GM19397 (cell line): Measurements from ENCODE around the gene RGS5.

Source experiments
- ATAC-seq: cut with Tn5 transposase; IDR thresholded peaks from one replicate; pipeline ENCODE4 v1.9.1; 2021; ENCODE audit warnings: mild to moderate bottlenecking, moderate library complexity; ENCODE audit not compliant: unreplicated experiment

RGS5 gene

DNA sequence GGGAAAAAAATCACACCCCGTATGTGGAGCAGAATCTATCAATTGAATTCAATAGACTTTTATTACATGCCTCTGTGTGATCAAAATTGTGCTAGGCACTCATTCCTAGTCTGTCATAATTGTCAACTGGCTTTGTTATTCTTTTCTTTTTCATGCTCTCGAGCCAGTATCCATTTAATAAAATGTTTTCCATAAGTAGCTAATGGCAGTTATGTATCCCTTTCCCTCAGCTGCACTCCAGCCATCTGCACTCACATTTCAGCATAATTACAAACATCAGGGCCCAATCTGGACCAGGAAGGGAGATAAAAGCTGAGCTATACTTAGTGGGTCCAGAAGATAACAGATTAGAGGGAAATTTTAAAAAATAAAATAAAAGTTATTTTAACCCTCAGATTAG lies 15.9 kb downstream of the RGS5 start:
- no peak for ATAC-seq

DNA sequence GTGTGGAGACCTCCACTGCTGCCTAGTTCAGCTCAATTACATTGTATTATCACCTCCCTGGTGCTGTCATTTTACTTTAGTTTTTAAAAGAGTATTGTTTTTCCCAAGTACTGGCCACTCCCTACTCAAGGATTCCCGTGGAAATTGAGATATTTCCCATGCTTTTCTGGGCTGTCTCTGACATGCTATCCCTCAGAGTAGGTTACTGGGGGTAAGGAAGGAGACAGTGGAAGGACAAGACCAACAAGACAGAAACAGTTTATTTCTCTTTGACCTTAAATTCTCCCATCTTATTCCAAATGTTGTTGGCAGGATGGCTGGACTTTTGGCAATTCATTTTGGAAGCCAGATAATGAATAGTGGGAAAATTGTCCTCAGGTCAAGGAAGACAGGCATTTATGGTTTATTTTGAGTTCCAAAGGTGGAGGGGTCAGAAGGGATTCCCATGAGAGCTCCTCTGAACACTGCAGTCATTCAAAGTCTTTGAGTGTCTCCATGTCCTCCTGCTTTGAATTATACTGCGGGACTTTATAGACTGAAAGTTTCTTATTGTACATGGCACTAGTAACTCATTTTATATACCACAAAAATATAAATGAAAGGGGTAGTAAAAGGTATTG lies 20.3 kb downstream of the RGS5 start:
- ATAC-seq: no peak

DNA sequence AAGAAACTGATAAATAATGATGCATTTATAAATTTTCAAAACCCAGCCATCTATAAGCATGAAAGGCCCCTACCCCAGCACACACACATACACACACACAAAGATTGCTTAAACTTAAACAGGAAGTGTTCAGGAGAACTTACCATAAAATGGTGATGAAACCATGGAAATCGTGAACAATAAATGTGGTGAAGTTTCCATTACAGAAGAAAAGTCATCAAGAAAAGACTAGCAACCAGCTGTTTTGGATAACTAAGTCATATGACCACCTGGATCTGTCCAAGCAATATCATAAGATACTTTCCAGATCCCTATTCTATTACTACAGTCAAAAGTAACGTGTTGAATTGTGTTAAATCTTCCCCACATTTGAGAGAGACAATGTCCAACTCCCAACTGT lies 24.1 kb downstream of the RGS5 start:
- no peak for ATAC-seq

DNA sequence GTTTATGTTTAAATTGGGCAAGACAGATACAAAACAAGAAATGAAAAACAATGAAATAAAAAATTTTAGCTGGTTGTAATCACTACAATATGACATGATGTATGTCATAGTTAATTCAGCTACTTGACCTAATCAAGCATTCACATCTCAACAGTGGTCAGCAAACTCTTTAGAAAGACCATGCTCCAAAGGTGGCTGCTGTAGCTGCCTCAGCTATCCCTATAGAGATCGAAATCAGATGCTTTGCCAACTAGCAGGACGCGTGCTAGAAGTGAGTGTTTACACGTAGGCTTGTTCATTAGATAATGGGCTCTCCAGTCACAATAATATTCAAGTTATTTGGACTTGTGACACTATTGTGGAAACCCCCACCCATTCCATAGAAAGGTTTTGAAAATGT lies 25.9 kb downstream of the RGS5 start:
- ATAC-seq: no peak

DNA sequence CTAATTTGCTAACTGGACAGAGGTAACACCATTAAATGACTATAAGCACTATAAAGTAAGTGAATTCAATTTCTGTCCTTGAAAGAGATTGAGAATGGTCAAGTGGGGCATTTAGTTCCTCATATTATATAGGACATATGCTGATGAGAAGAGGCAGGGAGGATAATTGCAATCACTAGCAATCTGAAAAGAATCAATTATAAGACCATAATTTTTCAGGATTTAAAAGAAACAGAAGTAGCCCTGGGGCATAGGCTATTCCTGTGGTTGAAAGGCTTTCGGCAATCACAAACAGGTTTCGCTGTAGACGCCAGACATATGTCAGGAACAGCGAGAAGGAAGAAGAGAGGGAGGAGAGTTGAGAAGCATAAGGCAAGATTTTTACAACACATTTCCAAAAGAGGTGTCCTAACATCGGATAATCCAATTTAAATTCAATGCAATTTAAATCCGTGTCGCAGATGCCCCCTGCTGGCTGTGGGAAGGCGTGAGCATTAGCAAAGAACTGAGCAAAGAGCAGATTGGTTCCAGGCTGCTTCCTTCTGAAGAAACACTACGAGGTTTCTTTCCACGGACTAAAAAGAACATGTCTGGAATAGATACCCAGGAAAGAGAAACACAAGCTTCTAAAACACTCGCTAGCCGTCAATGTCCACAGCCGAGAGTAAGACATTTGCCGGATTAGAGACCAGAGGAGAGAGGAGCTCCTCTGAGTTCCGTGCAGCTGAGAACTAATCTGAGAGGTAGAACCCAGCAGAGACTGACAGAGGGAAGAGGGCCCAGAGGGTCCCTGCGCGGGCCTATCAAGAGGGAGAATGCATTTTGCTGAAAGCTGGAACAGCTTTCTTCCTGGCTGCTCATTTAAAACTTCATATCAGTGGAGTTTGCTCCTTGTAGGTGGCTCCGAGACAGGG lies 27.9 kb downstream of the RGS5 start:
- no peak for ATAC-seq

DNA sequence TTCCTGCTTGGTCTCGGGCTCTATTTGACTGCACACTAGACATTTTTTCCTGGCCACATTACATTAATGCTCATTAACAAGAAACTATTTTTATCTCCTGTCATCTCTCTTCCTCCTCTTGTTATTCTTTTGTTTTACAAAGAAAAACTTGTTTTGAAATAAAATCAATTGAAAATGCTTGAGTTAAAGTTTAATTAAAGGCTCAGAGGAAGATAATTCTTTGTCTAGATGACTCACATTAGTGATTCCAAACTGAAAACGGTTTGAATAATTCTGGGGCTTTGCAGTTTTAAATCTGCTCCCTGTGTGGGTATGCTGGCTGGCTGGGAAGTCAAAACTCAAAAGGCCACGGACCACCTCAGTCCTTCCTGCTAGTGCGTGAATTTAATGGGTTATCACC lies 29.6 kb downstream of the RGS5 start:
- no peak for ATAC-seq

DNA sequence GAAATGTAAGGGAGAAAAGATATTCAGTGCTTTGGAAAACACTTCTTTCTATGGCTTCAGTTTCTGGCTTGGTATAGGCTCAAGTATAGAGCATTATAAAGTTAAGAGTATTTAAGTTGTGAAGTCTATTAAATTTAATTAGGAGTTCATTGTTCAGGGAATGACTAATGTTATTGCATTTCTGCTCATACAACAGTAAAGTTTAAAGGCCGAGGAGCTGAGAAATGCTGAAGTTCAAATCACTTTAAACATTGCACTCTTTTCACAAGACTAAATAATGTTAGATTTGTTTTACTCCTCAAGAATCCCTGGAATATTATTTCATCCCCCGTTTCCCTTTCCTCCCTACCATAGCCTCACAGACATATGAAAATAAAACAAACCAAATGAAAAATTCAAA lies 30.1 kb downstream of the RGS5 start:
- ATAC-seq: no peak

- ATAC-seq: no peak
Measured at GRCh38 chr1:163171826-163172225, 30.9 kb downstream of the RGS5 start.

GRCh38 chr1:163170975-163171676 lies 31.6 kb downstream of the RGS5 start:
- ATAC-seq: no peak

- no peak for ATAC-seq
Measured at GRCh38 chr1:163170331-163170730, 32.4 kb downstream of the RGS5 start.

- no peak for ATAC-seq
Measured at GRCh38 chr1:163169553-163169952, 33.2 kb downstream of the RGS5 start.

DNA sequence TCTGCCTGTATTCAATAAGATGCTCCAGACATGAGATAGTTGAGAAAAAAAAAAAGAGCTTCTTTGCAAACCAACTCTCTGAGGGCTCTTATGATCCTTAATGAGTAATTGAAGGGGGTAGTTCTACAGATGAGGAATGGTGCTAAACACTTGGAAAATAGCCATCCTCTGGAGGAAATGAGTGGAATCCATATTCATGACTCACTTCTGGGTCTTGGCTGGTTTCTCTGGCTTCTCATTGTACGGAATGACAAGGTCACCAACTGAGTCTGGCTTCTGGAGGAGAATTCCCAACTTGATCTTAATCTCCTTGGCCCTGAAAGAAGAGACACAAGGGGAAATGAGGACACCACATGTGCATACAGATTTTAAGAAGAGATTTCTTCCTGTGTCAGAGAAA lies 34.7 kb downstream of the RGS5 start:
- no peak for ATAC-seq

- ATAC-seq: no peak
Measured at GRCh38 chr1:163166886-163167555, 35.7 kb downstream of the RGS5 start.

DNA sequence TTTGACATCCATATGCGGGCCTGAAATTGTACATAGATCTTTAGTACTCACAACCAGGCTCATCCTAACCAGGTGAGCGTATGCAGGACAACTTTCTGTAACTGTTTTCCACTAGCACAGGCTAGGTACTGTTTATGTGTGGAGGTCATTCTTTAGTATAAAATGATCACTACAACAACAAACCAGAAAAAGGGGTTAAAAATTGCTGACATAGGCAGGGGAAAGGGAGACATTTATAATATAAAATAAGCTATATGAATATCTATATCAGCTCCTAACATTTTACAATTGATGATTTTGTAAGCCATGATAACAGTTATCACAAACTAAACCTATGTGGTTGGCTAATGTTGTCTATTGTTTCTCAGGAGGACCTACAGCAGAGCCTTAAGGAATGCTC lies 37.6 kb downstream of the RGS5 start:
- ATAC-seq: no peak

GRCh38 chr1:163163881-163164582 lies 38.7 kb downstream of the RGS5 start:
- no peak for ATAC-seq

DNA sequence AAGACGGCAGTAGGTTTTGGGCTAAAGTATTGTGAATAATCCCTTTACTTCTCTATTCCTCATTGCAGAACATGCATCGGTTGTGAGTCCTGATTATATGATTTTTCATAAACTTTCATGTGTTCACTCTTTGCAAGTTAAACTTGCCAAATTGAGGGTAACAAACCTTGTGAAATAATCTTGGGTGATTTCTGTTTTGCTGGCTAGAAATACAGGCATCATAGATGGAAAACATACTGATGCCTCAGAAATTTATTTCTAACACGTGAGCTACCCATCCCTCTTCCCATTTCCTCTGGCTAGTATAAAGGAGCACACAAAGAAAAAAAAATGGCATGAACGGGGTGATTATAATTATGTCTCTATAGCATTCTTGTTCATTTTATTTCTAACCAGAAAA lies 39.6 kb downstream of the RGS5 start:
- no peak for ATAC-seq

- no peak for ATAC-seq
Measured at GRCh38 chr1:163162381-163162914, 40.3 kb downstream of the RGS5 start.

DNA sequence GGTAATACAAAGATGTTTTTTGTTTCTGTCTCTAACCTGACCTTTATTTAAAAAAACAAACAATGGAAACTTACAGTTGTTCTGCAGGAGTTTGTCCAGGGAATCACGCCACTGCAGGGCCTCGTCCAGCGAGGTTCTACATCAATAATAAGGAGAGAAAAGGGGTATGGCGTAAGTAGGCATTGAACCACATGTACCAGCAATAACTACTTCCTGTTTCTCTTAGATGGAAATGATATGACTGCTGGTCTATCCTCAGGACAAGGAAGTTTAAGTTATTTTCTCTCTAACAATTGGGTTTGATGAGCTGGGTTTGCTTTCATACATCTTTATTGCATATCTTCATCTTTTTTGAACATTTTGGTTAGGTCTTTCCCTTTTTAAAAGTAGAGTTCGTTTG lies 40.9 kb downstream of the RGS5 start:
- ATAC-seq: no peak

DNA sequence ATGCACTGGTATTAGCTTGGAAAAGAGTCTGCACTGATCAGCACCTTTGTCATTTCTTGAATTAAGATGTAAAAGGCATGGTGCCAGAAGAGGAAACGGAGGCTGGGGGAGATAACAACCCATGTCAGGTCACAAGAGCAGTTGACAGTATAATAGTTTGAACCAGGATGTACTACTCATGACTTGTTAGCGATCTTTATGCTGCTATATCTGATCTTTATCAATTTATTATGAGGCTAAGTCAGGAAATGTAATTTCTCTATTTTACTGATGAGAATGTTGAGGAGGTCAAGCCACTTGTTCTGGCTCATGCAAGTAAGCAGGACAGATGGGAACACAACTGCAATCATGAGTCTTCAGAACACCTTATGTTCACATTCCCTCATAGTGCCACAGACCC lies 41.4 kb downstream of the RGS5 start:
- no peak for ATAC-seq

DNA sequence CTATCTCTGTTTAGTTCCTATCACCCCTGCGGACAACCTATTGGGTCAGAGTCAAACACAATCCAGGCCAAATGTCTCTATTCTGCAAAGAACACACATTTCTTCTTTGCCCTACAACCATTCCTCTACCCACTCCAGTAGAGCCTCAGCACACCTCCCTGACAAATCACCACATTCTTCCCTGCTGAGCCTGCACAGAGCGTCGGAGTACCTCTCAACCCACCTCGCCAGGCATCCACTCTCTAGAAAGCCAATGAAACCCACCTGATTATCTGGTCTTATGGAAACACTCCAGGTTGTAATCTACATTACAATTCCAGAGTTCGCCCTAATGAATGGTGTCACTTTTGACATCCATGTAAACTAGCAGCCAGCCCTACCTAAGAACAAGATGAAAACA lies 47.1 kb downstream of the RGS5 start:
- ATAC-seq: no peak
